Activated CD8-positive, alpha-beta T cell treated with anti-CD3 and anti-CD28 coated beads for 36 hours (primary cell): Measurements from ENCODE around the gene VPS25. TPM values are rescaled to one million over a fixed set of nuclear protein-coding genes. Genes with fewer than 3 reads are reported as not detected.

ENCODE experiments used
- ATAC-seq: fragments of 200-7000 bp; cut with Tn5 transposase; one replicate; pipeline ENCODE4 v1.10.0; 2021; ENCODE audit warnings: mild to moderate bottlenecking, moderate library complexity
- CTCF ChIA-PET: fragments of 350-600 bp; sonication (Branson Sonifier 250); formaldehyde crosslinking; loops from one replicate; lab custom pipeline; 2021; ENCODE audit warnings: antibody characterized with exemption; lab: Charles Lee
- POLR2A ChIA-PET: fragments of 350-600 bp; sonication (Branson Sonifier 250); formaldehyde crosslinking; loops from one replicate; lab custom pipeline; 2021; ENCODE audit warnings: antibody characterized with exemption; lab: Charles Lee
- DNase-seq: peaks from one replicate; pipeline ENCODE4 v3.0.0-alpha.2; 2020
- H3K27ac Mint-ChIP-seq: one replicate; pipeline ENCODE4 v1.8.0; 2021; ENCODE audit warnings: mild to moderate bottlenecking, mixed read lengths
- H3K27me3 Mint-ChIP-seq: one replicate; pipeline ENCODE4 v1.8.0; 2021; ENCODE audit warnings: mixed read lengths
- H3K36me3 Mint-ChIP-seq: one replicate; pipeline ENCODE4 v1.8.0; 2021; ENCODE audit warnings: low read depth, mixed read lengths
- H3K4me1 Mint-ChIP-seq: one replicate; pipeline ENCODE4 v1.8.0; 2021; ENCODE audit warnings: low read depth, mixed read lengths
- H3K4me3 Mint-ChIP-seq: one replicate; pipeline ENCODE4 v1.8.0; 2021; ENCODE audit warnings: mild to moderate bottlenecking, moderate library complexity, mixed read lengths
- H3K9me3 Mint-ChIP-seq: one replicate; pipeline ENCODE4 v1.8.0; 2021; ENCODE audit warnings: mixed read lengths
- intact Hi-C: fragments of 100-400 bp; cut with micrococcal nuclease; formaldehyde crosslinking; loops from one replicate; pipeline ENCODE4 v1.10.0; 2022
- total RNA-seq, 2 experiments: library from RNA; stranded (reverse); gene quantifications; one replicate each; pipeline ENCODE4 v1.2.3, GENCODE V29; 2021
- TF ChIP-seq, protein P1 (sequence below): fragments of 200-600 bp; IDR thresholded peaks from one replicate; pipeline ENCODE4 v1.8.0; 2022; ENCODE audit warnings: antibody characterized with exemption, mild to moderate bottlenecking

VPS25 gene
- total RNA-seq, 2 experiments from 2014 or later: 63.4 to 67.2 TPM

DNA sequence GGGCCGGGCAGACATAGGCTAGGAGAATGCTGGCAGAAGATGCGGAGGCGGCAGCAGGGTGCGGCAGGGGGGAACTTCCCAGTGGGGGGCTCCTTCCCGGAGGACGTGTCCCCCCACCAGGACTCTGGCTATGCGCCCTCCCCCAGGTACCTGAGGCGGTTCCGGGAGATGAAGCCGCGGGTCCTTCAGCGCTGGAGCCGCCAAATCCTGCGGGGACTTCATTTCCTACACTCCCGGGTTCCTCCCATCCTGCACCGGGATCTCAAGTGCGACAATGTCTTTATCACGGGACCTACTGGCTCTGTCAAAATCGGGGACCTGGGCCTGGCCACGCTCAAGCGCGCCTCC, 10.5 kb downstream of the VPS25 start:
- H3K27me3 Mint-ChIP-seq: peaks cover 59% of the 10 kb centered on the region
- CTCF ChIA-PET: no interaction called here

DNA sequence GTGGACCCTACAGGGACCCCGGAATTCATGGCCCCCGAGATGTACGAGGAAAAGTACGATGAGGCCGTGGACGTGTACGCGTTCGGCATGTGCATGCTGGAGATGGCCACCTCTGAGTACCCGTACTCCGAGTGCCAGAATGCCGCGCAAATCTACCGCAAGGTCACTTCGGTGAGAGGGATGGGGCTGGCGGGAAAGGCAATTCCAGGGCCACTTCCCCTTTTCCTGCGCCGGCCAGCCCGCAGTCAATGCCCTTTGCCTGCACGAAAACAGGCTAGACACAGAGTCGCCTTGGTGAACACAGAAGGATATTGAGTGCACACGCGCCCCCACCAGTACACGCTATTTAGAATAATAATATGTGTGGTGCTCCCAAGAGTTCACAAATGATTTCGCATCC, 11.2 kb downstream of the VPS25 start:
- ATAC-seq (no peak), DNase-seq (no peak)
- peaks cover 21% of the 10 kb centered on the region for H3K4me1 Mint-ChIP-seq
- H3K27me3 Mint-ChIP-seq: peaks cover 63% of the 10 kb centered on the region
- ChIA-PET CTCF (no interaction called here), POLR2A (interaction anchor here (1.0 to 4.5 kb wide), 3 partner anchors 11 to 34 kb away, joined by 3 to 22 read pairs (median 5); partner anchors contain the start of gene VPS25)
- peaks cover 5% of the 10 kb centered on the region for H3K36me3 Mint-ChIP-seq
- H3K4me3 Mint-ChIP-seq: no peak overlapping the region
- no peaks in the 10 kb centered on the region for H3K9me3 Mint-ChIP-seq
- H3K27ac Mint-ChIP-seq: no peak overlapping the region
- TF ChIP-seq, protein P1, sequence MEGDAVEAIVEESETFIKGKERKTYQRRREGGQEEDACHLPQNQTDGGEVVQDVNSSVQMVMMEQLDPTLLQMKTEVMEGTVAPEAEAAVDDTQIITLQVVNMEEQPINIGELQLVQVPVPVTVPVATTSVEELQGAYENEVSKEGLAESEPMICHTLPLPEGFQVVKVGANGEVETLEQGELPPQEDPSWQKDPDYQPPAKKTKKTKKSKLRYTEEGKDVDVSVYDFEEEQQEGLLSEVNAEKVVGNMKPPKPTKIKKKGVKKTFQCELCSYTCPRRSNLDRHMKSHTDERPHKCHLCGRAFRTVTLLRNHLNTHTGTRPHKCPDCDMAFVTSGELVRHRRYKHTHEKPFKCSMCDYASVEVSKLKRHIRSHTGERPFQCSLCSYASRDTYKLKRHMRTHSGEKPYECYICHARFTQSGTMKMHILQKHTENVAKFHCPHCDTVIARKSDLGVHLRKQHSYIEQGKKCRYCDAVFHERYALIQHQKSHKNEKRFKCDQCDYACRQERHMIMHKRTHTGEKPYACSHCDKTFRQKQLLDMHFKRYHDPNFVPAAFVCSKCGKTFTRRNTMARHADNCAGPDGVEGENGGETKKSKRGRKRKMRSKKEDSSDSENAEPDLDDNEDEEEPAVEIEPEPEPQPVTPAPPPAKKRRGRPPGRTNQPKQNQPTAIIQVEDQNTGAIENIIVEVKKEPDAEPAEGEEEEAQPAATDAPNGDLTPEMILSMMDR: no peak
- intact Hi-C loops: no loop called here

More for the DNA sequence above, 10.5 kb downstream of the VPS25 start:
- Mint-ChIP-seq H3K9me3 (no peaks in the 10 kb centered on the region), H3K27ac (no peak overlapping the region), H3K4me1 (peaks cover 22% of the 10 kb centered on the region), H3K4me3 (no peak overlapping the region), H3K36me3 (peaks cover 11% of the 10 kb centered on the region)
- DNase-seq (no peak), ATAC-seq (no peak)
- TF ChIP-seq, protein P1: no peak
- intact Hi-C loops: no loop called here
- POLR2A ChIA-PET: interaction anchor here (0.6 to 4.5 kb wide), 3 partner anchors 10 to 24 kb away, joined by 4 to 22 read pairs (median 5); partner anchors contain the start of gene VPS25

DNA sequence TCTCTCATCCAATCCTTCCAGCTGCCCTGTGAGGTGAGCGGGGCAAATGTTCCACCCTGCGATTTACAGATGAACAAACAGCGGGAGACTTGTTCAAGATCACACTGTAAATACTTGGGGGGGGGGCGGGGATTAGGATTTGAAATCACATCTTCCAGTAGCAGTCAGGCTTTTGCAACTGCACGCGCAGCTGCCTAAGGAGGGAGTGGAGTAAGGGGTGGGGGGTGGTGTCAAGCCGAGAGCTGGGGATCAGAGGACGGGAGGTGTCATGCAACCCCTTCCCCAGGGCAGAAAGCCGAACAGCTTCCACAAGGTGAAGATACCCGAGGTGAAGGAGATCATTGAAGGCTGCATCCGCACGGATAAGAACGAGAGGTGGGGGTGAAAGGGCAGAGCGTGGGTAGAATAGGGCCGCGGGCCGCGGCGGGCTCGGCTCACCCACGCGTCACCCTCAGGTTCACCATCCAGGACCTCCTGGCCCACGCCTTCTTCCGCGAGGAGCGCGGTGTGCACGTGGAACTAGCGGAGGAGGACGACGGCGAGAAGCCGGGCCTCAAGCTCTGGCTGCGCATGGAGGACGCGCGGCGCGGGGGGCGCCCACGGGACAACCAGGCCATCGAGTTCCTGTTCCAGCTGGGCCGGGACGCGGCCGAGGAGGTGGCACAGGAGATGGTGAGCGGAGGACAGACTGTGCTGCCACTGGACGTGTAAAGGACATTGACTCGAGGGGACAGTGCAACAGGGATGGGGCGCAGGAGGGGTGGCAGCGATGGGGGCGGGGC, 11.8 kb downstream of the VPS25 start:
- CTCF ChIA-PET: no interaction called here
- POLR2A ChIA-PET: interaction anchor here (1.0 to 4.5 kb wide), 2 partner anchors 11 to 33 kb away, joined by 3 to 22 read pairs; partner anchors contain the start of gene VPS25
- H3K36me3 Mint-ChIP-seq: no peaks in the 10 kb centered on the region
- no peak for DNase-seq
- H3K27me3 Mint-ChIP-seq: peaks cover 63% of the 10 kb centered on the region
- TF ChIP-seq, protein P1: no peak
- H3K9me3 Mint-ChIP-seq: no peaks in the 10 kb centered on the region
- H3K4me1 Mint-ChIP-seq: peaks cover 19% of the 10 kb centered on the region
- no peak overlapping the region for H3K27ac Mint-ChIP-seq
- intact Hi-C loops: no loop called here
- no peak for ATAC-seq
- no peak overlapping the region for H3K4me3 Mint-ChIP-seq

DNA sequence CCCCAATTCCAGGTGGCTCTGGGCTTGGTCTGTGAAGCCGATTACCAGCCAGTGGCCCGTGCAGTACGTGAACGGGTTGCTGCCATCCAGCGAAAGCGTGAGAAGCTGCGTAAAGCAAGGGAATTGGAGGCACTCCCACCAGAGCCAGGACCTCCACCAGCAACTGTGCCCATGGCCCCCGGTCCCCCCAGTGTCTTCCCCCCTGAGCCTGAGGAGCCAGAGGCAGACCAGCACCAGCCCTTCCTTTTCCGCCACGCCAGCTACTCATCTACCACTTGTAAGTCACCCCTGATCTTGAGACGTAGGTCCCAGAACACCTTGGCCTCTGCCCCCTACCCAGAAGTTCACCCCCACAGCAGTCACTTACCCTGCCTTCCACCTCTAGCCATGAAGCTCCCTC, 14.0 kb downstream of the VPS25 start:
- peaks cover 50% of the 10 kb centered on the region for H3K27me3 Mint-ChIP-seq
- ATAC-seq: no peak
- peaks cover 15% of the 10 kb centered on the region for H3K4me1 Mint-ChIP-seq
- no peak overlapping the region for H3K4me3 Mint-ChIP-seq
- no peaks in the 10 kb centered on the region for H3K9me3 Mint-ChIP-seq
- intact Hi-C loops: no loop called here
- H3K27ac Mint-ChIP-seq: no peak overlapping the region
- TF ChIP-seq, protein P1: no peak
- CTCF ChIA-PET: no interaction called here
- DNase-seq: no peak
- H3K36me3 Mint-ChIP-seq: no peaks in the 10 kb centered on the region
- POLR2A ChIA-PET: interaction anchor here (1.0 kb wide), 2 partner anchors 13 to 17 kb away, joined by 3 to 4 read pairs; no protein-coding TSS in a partner anchor

DNA sequence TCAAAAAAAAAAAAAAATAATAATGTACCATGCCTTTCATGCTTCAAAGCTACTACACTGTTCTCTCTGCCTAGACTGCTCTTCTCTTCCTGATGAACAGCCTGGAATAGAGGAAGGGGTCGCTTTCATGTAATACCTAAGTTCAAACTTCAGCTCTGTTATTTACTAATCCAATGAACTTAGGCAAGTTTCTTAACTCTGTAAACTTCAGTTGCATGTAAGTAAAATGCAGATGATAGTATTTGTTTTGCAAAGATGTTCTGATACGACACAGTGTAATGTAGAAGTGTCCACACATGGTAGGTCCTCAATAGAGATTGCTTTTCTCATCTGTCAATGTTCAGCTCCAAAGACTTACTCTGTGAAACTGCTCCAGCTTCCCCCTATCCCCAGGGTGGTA, 18.7 kb downstream of the VPS25 start:
- ChIA-PET POLR2A (interaction anchor here (0.6 to 1.2 kb wide), 2 partner anchors 19 to 228 kb away, joined by 3 read pairs; partner anchors contain the start of gene VPS25), CTCF (interaction anchor here (0.7 to 1.1 kb wide), 2 partner anchors 28 kb away, joined by 3 to 4 read pairs; no protein-coding TSS in a partner anchor)
- DNase-seq (no peak), ATAC-seq (no peak)
- peaks cover 6% of the 10 kb centered on the region for H3K36me3 Mint-ChIP-seq
- peaks cover 12% of the 10 kb centered on the region for H3K27me3 Mint-ChIP-seq
- no peak overlapping the region for H3K4me3 Mint-ChIP-seq
- intact Hi-C loops: no loop called here
- H3K27ac Mint-ChIP-seq: no peak overlapping the region
- TF ChIP-seq, protein P1: no peak
- no peaks in the 10 kb centered on the region for H3K9me3 Mint-ChIP-seq
- H3K4me1 Mint-ChIP-seq: peaks cover 5% of the 10 kb centered on the region
